Gastroesophageal sphincter (tissue), 3 donors: ENCODE results near the gene TMEM232.

Source experiments
- POLR2AphosphoS5 ChIP-seq: sonication (generic); formaldehyde crosslinking; IDR thresholded peaks from one replicate; pipeline ENCODE4 v1.6.1; 2017; ENCODE audit warnings: antibody characterized with exemption
- TF ChIP-seq, protein P1 (sequence below), 4 experiments: fragments of 200-600 bp in 2 of 4; fragments of 450-650 bp in 2 of 4; sonication (generic) in 1 of 4; IDR thresholded peaks; one replicate each; pipeline ENCODE4 v1.5.1; 2017 to 2019; ENCODE audit warnings: antibody characterized with exemption in 4 of 4, mild to moderate bottlenecking in 2 of 4, moderate library complexity in 2 of 4

DNA sequence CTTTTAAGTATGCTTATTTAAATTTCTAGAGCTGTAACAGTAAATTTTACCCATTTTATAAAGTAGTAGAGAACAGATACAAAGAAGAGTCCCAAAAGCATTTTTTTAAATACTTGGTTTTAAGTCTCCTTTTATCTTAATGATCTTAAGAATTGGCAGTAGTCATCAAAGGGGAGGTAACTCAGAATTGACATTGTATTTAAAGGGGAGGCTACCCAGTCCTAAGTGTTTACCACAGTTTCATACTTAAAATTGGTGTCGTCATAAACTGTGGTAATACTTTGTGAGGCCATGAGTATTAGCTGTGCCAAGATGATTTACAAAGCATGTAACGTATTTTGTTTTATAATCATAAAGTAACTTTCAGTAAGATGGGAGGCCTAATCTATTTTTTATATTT is 27.1 kb upstream of the TMEM232 start:
- TF ChIP-seq, protein P1, sequence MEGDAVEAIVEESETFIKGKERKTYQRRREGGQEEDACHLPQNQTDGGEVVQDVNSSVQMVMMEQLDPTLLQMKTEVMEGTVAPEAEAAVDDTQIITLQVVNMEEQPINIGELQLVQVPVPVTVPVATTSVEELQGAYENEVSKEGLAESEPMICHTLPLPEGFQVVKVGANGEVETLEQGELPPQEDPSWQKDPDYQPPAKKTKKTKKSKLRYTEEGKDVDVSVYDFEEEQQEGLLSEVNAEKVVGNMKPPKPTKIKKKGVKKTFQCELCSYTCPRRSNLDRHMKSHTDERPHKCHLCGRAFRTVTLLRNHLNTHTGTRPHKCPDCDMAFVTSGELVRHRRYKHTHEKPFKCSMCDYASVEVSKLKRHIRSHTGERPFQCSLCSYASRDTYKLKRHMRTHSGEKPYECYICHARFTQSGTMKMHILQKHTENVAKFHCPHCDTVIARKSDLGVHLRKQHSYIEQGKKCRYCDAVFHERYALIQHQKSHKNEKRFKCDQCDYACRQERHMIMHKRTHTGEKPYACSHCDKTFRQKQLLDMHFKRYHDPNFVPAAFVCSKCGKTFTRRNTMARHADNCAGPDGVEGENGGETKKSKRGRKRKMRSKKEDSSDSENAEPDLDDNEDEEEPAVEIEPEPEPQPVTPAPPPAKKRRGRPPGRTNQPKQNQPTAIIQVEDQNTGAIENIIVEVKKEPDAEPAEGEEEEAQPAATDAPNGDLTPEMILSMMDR (IDR thresholded peaks at IDR 0.05), result no peak
- TF ChIP-seq POLR2AphosphoS5, result no peak
